Measurements from ENCODE around the gene CASKIN2. TPM values are rescaled to one million over a fixed set of nuclear protein-coding genes. Genes with fewer than 3 reads are reported as not detected.

The CASKIN2 gene
- total RNA-seq, 2 experiments from 2014 or later: 1.0 TPM; not detected in 1

DNA sequence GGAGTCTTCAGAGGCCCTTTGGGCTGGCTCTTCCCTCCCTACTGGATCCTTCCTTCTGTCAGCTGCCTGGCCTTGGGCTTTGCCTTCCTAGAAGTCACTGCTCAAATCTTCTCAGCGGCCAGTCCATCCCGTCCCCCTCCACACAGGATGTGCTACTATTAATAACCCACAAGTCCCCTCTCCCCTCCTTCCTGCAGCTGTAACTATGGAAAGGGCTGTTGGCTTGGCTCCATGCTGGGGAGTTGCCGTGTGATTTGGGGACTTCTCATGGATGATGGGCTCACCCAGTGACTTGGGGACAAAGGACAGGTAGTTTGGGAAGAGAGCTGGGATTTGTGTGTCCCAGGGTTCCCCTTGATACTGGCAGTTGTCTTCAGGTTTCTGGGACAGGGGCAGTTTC is 39.5 kb downstream of the CASKIN2 start:
- Histone ChIP-seq H3K9me3 (ENCODE audit: low read length) (no peaks in the 10 kb centered on the region), H3K4me1 (ENCODE audit: insufficient read depth, low read length, poor library complexity, severe bottlenecking) (peaks cover 14% of the 10 kb centered on the region), H2AFZ (ENCODE audit: low read length) (no peak overlapping the region), H3K9me2 (ENCODE audit: insufficient read depth, low read length) (no peaks in the 10 kb centered on the region), H4K20me1 (ENCODE audit: insufficient read depth, low read length) (no peaks in the 10 kb centered on the region), H3K4me3 (ENCODE audit: low read depth, low read length, poor library complexity, severe bottlenecking) (no peak overlapping the region), H3K36me3 (ENCODE audit: insufficient read depth, low read length) (peaks cover 22% of the 10 kb centered on the region), H3K27ac (ENCODE audit: low read depth, low read length, poor library complexity, severe bottlenecking) (no peak overlapping the region), H3K79me2 (ENCODE audit: insufficient read depth, low read depth, low read length) (no peaks in the 10 kb centered on the region), H3K4me2 (ENCODE audit: low read length) (no peak overlapping the region)
- TF ChIP-seq, protein P1, sequence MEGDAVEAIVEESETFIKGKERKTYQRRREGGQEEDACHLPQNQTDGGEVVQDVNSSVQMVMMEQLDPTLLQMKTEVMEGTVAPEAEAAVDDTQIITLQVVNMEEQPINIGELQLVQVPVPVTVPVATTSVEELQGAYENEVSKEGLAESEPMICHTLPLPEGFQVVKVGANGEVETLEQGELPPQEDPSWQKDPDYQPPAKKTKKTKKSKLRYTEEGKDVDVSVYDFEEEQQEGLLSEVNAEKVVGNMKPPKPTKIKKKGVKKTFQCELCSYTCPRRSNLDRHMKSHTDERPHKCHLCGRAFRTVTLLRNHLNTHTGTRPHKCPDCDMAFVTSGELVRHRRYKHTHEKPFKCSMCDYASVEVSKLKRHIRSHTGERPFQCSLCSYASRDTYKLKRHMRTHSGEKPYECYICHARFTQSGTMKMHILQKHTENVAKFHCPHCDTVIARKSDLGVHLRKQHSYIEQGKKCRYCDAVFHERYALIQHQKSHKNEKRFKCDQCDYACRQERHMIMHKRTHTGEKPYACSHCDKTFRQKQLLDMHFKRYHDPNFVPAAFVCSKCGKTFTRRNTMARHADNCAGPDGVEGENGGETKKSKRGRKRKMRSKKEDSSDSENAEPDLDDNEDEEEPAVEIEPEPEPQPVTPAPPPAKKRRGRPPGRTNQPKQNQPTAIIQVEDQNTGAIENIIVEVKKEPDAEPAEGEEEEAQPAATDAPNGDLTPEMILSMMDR (conservative IDR thresholded peaks at IDR 0.05; ENCODE audit: low read length): no peak
- TF ChIP-seq EZH2phosphoT487 (IDR thresholded peaks at IDR 0.05; ENCODE audit: borderline replicate concordance, low read depth, low read length): no peak
- no TSS peak for BruUV-seq (replicated peaks)
- intact Hi-C loops (cut with micrococcal nuclease; ENCODE audit: unreplicated experiment): no loop called here
- CTCF ChIA-PET (ENCODE audit: unreplicated experiment): no interaction called here
- DNase-seq (ENCODE audit: low spot score): no peak
- POLR2A ChIA-PET: no interaction called here

DNA sequence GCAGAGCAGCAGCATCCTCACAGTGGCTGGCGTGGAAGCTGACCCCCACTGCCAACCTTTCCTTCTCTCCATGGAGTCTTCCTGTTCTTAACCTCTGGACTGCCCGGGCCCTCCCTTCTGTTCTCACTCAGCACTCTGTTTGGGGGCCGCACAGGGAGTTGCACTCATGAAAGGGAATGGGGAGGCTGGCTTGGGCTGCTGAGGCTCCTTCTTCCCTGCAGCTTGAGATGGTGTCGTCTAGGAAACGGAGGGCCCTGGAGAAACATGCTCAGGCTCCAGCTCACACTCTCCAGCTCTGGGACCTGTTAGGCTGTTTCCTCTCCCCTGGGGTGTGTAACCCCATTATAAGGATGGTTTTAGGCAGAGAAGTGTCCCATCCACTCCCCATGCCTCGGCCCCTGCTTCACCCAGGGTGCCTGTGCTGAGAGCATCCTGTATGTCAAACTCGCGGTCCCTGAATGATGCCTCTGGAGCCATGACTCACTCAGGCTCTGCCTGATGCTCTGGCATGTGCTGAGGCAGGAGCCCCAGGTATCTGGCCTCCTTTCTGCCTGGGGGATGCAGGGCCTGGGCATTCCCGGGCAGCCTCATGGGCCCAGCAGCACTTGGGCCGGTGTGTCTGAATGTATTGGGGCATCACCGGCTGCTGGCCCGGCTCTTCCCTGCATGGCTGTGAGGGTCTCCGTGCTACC is 40.0 kb downstream of the CASKIN2 start:
- DNase-seq (ENCODE audit: low spot score): no peak
- ChIA-PET CTCF (ENCODE audit: unreplicated experiment) (no interaction called here), POLR2A (no interaction called here)
- no peak for TF ChIP-seq EZH2phosphoT487 (IDR thresholded peaks at IDR 0.05; ENCODE audit: borderline replicate concordance, low read depth, low read length)
- TF ChIP-seq, protein P1 (conservative IDR thresholded peaks at IDR 0.05; ENCODE audit: low read length): no peak
- Histone ChIP-seq H3K79me2 (ENCODE audit: insufficient read depth, low read depth, low read length) (no peaks in the 10 kb centered on the region), H3K27ac (ENCODE audit: low read depth, low read length, poor library complexity, severe bottlenecking) (no peak overlapping the region), H3K4me3 (ENCODE audit: low read depth, low read length, poor library complexity, severe bottlenecking) (no peak overlapping the region), H4K20me1 (ENCODE audit: insufficient read depth, low read length) (no peaks in the 10 kb centered on the region), H2AFZ (ENCODE audit: low read length) (no peak overlapping the region), H3K9me2 (ENCODE audit: insufficient read depth, low read length) (no peaks in the 10 kb centered on the region), H3K4me1 (ENCODE audit: insufficient read depth, low read length, poor library complexity, severe bottlenecking) (peaks cover 14% of the 10 kb centered on the region), H3K9me3 (ENCODE audit: low read length) (no peaks in the 10 kb centered on the region), H3K4me2 (ENCODE audit: low read length) (no peak overlapping the region), H3K36me3 (ENCODE audit: insufficient read depth, low read length) (peaks cover 22% of the 10 kb centered on the region)
- intact Hi-C loops (cut with micrococcal nuclease; ENCODE audit: unreplicated experiment): no loop called here
- no TSS peak for BruUV-seq (replicated peaks)

DNA sequence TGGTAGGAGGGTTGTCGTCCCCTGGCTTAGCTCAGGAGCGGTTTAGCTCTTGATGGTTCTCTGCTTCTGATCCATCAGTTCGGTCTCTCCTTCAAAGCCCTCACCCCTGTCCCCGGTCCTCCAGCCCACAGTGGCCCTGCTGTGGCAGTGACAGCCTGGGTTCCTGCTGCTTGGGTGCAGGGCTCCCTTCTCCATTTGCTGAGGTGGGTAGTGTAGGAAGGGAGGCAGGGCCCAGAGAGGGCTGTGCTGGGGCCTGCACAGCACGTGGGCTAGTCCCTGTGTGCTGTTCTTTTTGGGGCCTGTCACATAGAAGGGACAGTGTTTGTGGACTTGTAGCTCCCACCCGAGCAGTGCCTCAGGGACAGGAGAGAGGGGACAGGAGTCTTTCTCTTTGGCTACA is 40.6 kb downstream of the CASKIN2 start:
- Histone ChIP-seq H3K4me1 (ENCODE audit: insufficient read depth, low read length, poor library complexity, severe bottlenecking) (peaks cover 14% of the 10 kb centered on the region), H3K4me3 (ENCODE audit: low read depth, low read length, poor library complexity, severe bottlenecking) (no peak overlapping the region), H3K27ac (ENCODE audit: low read depth, low read length, poor library complexity, severe bottlenecking) (no peak overlapping the region), H3K79me2 (ENCODE audit: insufficient read depth, low read depth, low read length) (no peaks in the 10 kb centered on the region), H3K4me2 (ENCODE audit: low read length) (no peak overlapping the region), H2AFZ (ENCODE audit: low read length) (no peak overlapping the region), H3K36me3 (ENCODE audit: insufficient read depth, low read length) (peaks cover 22% of the 10 kb centered on the region), H4K20me1 (ENCODE audit: insufficient read depth, low read length) (no peaks in the 10 kb centered on the region), H3K9me3 (ENCODE audit: low read length) (no peaks in the 10 kb centered on the region), H3K9me2 (ENCODE audit: insufficient read depth, low read length) (no peaks in the 10 kb centered on the region)
- intact Hi-C loops (cut with micrococcal nuclease; ENCODE audit: unreplicated experiment): no loop called here
- DNase-seq (ENCODE audit: low spot score): no peak
- CTCF ChIA-PET (ENCODE audit: unreplicated experiment): no interaction called here
- TF ChIP-seq EZH2phosphoT487 (IDR thresholded peaks at IDR 0.05; ENCODE audit: borderline replicate concordance, low read depth, low read length): no peak
- TF ChIP-seq, protein P1 (conservative IDR thresholded peaks at IDR 0.05; ENCODE audit: low read length): no peak
- no TSS peak for BruUV-seq (replicated peaks)
- POLR2A ChIA-PET: interaction anchor here (0.8 to 1.1 kb wide), 2 partner anchors 13 to 19 kb away, joined by 3 read pairs; no protein-coding TSS in a partner anchor

Data from OCI-LY7 (cell line).